CD4-positive, alpha-beta T cell treated with Interferon gamma for 1 hour (primary cell): ENCODE results near the gene ZFAND6.
"Not testable (repeated sequence)": the region's sequence is repeated elsewhere in the genome, so short reads cannot be mapped to it uniquely, and the experiment has no call there.

Source experiments
- DNase-seq: peaks from one replicate; pipeline ENCODE4 v3.0.0-alpha.2; 2020

The ZFAND6 gene

GRCh38 chr15:80099662-80100061 lies 40.2 kb downstream of the ZFAND6 start:
- not testable (repeated sequence) for DNase-seq

DNA sequence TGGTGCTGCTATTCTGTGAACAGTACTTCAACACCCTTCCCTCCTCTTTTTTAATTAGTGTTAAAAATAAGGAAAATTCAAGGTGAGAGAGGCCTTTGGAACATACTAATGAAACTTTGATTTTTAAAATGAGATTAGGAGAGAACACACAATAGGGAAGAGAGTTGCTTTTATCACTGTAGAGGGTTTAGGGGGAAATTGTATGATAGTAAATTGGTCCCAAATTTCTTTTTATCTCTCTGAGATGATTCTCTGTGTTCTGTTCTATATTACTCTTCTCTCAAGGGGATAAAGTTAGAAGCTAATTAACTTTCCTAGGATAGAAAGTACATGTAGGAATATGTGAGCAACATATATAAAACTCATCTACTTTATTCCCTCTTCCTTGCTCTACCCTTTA lies 40.8 kb downstream of the ZFAND6 start:
- DNase-seq = no peak

GRCh38 chr15:80105193-80105592 lies 45.7 kb downstream of the ZFAND6 start:
- no peak for DNase-seq

GRCh38 chr15:80105595-80105994 lies 46.1 kb downstream of the ZFAND6 start:
- no peak for DNase-seq

- no peak for DNase-seq
These were observed 46.6 kb downstream of the ZFAND6 start for GRCh38 chr15:80106051-80106450.

- no peak for DNase-seq
These were observed 47.7 kb downstream of the ZFAND6 start for GRCh38 chr15:80107204-80107603.

DNA sequence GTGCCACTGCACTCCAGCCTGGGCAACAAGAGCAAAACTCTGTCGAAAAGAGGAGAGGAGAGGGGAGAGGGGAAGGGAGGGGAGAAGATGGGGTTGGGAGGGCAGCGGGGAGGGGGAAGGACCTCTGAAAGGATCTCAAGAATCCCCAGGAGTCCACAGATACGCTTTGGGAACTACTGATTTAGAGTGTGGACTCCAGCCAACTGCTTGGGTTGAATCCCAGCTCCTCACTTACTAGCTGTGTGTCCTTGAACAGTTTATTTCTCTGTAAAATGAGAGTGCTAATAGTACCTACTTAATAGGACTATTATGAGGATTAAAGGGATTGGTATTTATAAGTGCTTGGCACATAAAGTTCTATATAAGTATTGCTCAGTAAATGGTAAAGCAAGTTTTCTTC lies 48.3 kb downstream of the ZFAND6 start:
- DNase-seq = no peak

DNA sequence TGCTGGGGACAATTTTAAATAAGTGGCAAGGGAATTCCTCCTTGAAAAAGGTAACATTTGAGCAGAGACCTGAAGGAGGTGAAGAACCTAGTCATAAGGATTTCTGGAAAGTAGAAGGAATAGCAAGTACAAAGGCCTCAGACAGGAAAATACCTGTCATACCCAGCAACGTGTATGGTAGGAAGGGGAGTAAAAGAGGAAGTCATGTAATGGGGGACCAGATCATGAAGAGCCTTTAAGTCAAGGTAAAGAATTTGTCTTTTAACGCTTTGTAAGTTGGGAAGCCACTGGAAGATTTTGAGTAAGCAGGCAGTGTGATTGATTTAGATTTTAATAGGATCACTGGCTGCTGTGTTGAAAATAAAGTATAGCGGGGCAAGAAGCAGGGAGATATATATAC lies 49.9 kb downstream of the ZFAND6 start:
- no peak for DNase-seq

DNA sequence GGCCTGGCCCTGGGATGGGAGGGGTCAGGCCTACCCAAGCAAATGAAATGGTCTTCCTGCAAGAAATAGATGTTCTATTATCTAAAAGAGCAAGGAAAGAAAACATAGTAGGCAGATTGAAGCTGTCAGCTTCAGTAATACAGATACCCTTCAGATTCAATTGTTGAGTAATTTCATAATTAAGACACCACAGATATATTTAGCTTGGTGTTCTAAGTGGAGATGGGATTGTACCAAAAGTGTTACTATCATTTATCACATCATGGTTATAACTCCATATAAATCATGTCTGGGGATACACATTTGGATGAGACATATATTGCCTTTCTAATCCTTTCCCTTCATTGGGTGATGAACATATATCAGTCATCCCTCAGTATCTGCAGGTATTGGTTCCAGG lies 51.4 kb downstream of the ZFAND6 start:
- DNase-seq = no peak

DNA sequence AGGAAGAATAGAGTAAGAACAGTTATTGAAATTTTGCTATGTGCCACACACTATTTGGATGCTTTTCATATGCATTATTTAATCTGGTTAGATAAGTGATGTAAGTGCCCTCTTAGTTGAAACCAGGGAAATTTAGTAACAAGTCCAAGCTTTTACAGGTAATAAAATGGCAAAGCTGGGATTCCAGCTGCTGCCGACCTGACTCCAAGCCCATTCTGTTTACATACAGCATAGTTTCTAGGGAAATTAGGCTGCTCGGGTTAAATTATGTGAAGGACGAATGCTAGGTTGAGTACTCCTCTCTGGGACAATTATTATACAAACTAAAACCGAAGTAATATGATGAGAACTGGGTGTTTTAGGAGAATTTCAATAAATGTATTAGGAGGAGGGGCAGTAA lies 54.6 kb downstream of the ZFAND6 start:
- no peak for DNase-seq

DNA sequence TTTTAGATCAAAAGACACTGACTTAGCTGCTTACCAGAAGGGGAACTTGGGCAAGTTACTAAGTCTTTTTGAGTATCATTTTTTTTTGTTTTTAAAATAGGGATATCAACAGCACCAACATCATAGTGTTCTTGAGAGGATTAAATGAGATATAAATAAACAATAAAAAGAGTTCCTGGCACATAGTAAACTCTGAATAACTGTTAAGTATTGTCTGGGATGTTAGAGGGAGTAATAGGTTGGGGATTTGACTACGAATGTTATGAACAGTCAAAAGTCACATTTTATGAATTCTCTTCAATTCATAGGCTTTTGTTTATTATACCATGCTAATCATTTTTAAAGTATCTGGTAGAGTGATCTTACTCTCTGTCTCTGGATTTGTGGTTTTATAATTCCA lies 55.5 kb downstream of the ZFAND6 start:
- no peak for DNase-seq

DNA sequence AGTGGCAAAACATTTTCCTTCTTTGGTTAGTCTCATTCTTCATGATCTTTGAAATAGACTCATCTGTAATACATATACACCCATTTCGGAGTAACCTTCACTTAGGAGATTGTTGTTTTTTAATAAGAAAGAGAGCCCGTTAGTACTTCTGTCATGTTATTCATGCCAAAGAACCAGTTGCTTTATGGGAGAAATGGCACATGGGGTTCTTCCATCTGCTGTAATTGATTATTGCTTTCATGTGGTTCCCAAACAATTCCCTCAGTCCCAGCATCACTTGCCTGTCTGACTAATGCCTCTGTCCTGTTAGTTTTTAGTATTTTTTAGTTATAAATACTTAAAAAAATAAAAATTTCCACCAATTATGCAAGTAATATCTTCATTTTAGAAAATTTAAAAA lies 59.5 kb downstream of the ZFAND6 start:
- no peak for DNase-seq

DNA sequence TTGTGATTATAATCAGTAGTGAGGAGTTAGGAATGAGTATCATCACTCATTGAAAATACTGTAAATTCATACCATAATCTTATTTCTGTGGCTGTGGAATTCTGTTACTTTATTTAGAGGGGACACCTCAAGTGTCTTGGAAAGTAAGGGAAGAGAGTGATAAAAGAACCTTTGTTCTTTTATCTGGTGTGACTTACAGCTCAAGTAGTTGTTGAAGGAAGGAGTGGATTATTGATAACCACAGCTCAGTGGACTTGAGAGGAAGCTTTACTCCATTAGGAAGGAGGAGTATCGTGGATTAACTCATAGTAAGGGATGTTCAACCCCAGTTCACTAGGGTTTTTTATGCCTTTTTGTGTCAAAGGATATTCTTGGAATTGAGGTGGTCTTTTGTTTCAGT lies 61.2 kb downstream of the ZFAND6 start:
- DNase-seq = no peak

GRCh38 chr15:80121546-80121945 lies 62.1 kb downstream of the ZFAND6 start:
- DNase-seq = no peak

DNA sequence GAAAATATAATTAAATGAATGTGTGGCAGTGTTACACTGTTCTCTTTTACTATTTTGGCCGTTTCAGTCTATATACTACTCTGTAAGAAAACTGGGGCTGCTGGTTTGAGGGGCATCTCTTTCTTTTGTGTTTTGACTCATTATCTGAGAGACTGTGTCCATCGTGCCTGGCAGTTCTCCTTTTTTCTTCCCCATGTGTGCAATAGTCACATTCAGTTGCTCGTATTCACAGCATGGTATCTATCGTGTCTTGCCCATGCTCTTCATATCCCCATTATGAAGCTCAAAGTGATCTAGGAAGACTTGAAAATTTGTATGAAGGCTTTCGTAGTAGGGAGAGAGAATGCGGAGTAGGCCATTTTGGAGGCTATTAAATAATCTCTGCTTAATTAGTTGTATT lies 63.6 kb downstream of the ZFAND6 start:
- no peak for DNase-seq

GRCh38 chr15:80127253-80127652 lies 67.8 kb downstream of the ZFAND6 start:
- DNase-seq = not testable (repeated sequence)

DNA sequence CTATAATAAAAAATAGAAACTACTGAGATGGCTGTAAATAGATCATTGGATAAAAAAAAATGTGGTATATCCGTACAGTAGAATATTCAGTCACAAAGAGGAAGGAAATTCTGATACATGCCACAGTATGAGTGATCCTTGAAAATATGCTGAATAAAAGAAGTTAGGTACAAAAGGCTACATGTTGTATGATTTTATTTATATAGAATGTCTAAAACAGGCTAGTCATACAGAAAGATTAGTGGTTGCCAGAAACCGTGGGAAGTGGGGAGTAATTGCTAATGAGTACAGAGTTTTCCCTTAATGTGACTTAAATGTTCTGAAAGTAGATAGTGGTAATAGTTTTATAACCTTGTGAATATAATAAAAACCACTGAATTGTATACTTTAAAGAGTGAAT lies 68.4 kb downstream of the ZFAND6 start:
- DNase-seq = no peak

GRCh38 chr15:80132382-80132781 lies 72.9 kb downstream of the ZFAND6 start:
- DNase-seq = no peak

DNA sequence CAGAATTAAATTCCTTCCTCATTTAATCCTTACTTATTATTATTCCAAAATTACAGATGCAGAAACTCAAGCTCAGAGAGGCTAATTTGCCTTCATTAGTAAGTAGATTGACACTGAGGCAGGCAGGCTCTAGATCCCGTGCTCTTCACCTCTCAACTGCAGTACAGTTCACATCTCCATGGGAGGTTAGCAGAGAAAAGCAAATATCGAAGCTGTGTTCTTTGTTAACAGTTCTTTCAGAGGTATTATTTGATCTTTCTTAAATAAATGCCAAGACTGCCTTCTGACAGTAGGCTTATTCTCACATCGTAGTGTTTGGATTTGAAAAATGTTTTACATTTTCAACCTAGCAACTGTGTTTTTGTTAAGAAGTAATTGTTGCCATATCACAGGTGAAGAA lies 77.4 kb downstream of the ZFAND6 start:
- no peak for DNase-seq

DNA sequence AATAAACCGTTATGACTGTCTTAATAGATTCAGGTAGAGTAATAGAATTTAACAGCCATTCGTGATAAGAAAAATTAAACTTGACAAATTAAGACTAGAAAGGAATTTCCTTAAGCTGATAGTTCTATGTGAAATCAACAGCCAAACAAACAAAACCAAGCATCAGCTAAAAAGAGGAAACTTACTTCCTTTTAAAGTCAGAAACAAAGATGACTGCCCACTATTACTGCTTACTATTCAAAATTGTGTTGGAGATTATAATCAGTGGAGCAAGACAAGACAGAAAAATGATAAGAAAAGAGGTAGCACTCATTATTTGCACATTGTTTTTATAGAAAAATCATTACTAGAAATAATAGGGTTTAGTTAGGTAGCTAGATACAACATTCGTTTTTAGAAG lies 79.5 kb downstream of the ZFAND6 start:
- DNase-seq = no peak

DNA sequence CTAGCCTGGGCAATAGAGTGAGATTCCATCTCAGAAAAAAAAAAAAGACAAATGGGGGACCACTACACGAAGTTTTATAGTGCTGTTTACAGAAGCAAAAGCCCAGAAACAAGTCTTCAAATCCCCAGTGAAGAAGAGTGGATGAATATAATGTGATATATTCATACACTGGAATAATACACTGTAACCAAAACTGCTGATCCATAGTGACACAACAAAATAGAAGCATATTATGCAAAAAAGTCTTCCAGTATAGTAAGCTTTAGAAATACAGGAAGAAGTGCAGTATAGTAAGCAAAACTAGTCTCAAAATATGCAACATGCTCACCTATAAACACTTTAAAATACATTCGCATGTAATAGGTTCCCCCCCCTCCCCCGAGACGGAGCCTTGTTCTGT lies 81.4 kb downstream of the ZFAND6 start:
- no peak for DNase-seq

- no peak for DNase-seq
These were observed 82.6 kb downstream of the ZFAND6 start for GRCh38 chr15:80141916-80142598.

GRCh38 chr15:80142646-80143045 lies 83.2 kb downstream of the ZFAND6 start:
- DNase-seq = no peak

DNA sequence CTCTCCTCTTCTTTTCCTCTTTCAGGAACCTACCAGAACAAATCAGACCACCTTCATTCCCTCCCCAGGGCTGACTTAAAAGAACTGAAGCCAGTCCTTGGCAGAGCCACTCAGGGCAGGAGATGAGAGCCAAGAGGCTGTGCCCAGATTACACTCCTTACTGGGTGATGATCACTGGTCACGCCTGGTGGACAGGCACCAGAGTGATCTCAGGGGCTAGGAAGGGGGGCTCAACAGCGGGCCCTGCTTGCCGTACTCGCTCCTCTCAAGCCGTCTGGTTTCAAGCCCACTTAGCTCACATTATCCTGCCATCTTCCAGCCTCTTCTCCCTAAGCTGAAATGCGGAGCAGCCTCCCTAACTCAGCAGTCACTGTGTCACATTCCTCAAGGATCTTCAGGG lies 91.7 kb downstream of the ZFAND6 start:
- DNase-seq = no peak

DNA sequence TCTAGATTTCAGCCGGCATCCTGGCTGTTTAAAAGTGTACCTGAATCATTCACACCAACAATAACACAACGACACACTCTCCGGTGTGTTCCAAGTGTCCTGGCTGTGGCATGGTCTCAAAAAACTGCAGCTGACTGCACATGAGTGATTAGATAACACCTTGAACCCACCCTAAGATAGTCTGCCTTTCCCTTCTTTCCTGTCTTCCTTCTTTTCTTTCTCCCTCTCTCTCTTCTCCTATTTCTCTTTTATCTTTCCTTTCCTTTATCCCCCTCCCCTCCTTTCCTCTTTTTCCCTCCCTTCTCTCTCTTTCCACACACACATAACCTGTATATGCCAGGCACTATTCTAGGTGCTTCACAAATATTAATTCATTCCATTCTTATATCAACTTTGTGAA lies 92.1 kb downstream of the ZFAND6 start:
- DNase-seq = no peak
